ENCODE measurements around the gene EFHC1.

DNA sequence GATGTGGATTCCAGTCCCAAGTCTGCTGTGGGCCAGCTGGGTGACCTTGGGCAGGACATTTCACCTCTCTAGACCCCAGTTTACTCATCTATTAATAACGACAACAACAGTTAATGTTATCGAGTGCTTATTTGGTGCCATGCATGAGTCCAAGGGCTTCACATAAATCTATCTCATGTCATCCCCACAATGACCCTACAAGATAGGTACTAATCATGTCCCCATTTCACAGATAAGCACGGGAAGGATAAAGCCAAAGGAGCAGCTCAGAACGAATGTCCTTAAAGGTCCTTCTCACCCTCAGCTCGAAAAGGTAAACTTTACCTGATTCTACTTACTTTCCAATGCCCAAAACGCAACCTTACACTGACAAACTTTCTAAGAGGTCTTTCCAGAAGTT, 121.0 kb downstream of the EFHC1 start:
- TF ChIP-seq, protein P1, sequence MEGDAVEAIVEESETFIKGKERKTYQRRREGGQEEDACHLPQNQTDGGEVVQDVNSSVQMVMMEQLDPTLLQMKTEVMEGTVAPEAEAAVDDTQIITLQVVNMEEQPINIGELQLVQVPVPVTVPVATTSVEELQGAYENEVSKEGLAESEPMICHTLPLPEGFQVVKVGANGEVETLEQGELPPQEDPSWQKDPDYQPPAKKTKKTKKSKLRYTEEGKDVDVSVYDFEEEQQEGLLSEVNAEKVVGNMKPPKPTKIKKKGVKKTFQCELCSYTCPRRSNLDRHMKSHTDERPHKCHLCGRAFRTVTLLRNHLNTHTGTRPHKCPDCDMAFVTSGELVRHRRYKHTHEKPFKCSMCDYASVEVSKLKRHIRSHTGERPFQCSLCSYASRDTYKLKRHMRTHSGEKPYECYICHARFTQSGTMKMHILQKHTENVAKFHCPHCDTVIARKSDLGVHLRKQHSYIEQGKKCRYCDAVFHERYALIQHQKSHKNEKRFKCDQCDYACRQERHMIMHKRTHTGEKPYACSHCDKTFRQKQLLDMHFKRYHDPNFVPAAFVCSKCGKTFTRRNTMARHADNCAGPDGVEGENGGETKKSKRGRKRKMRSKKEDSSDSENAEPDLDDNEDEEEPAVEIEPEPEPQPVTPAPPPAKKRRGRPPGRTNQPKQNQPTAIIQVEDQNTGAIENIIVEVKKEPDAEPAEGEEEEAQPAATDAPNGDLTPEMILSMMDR (IDR thresholded peaks at IDR 0.05; ENCODE audit: insufficient read depth, low read length, poor library complexity, severe bottlenecking), result no peak
- TF ChIP-seq EZH2phosphoT487 (conservative IDR thresholded peaks at IDR 0.05; ENCODE audit: low read length), result no peak
